Urinary bladder (tissue), 4 donors: Measurements from ENCODE around the gene CHMP1A. TPM values are rescaled to one million over a fixed set of nuclear protein-coding genes. Genes with fewer than 3 reads are reported as not detected.

Source experiments
- DNase-seq: peaks from one replicate; pipeline ENCODE4 v3.0.0-alpha.2; 2015; ENCODE audit errors: extremely low spot score
- H3K27ac ChIP-seq: one replicate; pipeline ENCODE4 v1.5.1; 2013; ENCODE audit warnings: low read depth, mild to moderate bottlenecking, moderate library complexity
- H3K36me3 ChIP-seq: one replicate; pipeline ENCODE4 v1.6.1; 2013; ENCODE audit warnings: mild to moderate bottlenecking, moderate library complexity; ENCODE audit not compliant: insufficient read depth
- H3K4me1 ChIP-seq: one replicate; pipeline ENCODE4 v1.6.1; 2013; ENCODE audit warnings: mild to moderate bottlenecking, moderate library complexity; ENCODE audit not compliant: insufficient read depth
- H3K4me3 ChIP-seq: one replicate; pipeline ENCODE4 v1.5.1; 2013; ENCODE audit warnings: low read depth, low read length
- WGBS: extraction: QIAGEN DNeasy Blood & Tissue Kit; methylation state at CpG from one replicate; pipeline ENCODE4 v1.1.7; 2013; 5-methylcytosine and 5-hydroxymethylcytosine counted together
- polyA plus RNA-seq: library from polyadenylated mRNA; stranded (reverse); fragments of 200-250 nt; gene quantifications from one replicate; pipeline ENCODE4 v1.2.3, GENCODE V29; 2013
- total RNA-seq: library from RNA; depleted of rRNA; stranded (reverse); fragments of >200 nt; gene quantifications from one replicate; pipeline ENCODE4 v1.2.3, GENCODE V29; 2014
- donor health status: healthy with polysubstance abuse.
- donor health status: healthy.

Gene CHMP1A
- total and polyA plus RNA-seq, 2 donors: 27.9 to 85.7 TPM

- 51% methylated on average over 16 of the region's 16 CpGs for WGBS
- Histone ChIP-seq H3K4me1 (no peaks in the 10 kb centered on the region), H3K36me3 (no peaks in the 10 kb centered on the region), H3K27ac (no peak overlapping the region), H3K4me3 (no peak overlapping the region)
- DNase-seq: no peak
Observed at GRCh38 chr16:89618109-89618998, 39.2 kb downstream of the CHMP1A start.

- no peak for DNase-seq
- Histone ChIP-seq H3K4me3 (no peak overlapping the region), H3K27ac (no peak overlapping the region), H3K4me1 (no peaks in the 10 kb centered on the region), H3K36me3 (no peaks in the 10 kb centered on the region)
- 56% methylated on average over 6 of the region's 6 CpGs for WGBS
Observed at GRCh38 chr16:89617036-89617435, 40.5 kb downstream of the CHMP1A start.

- no peaks in the 10 kb centered on the region for H3K4me1 ChIP-seq
- 80% methylated on average over 20 of the region's 20 CpGs for WGBS
Observed at GRCh38 chr16:89616623-89617022, 40.9 kb downstream of the CHMP1A start.

GRCh38 chr16:89615596-89616090 is 41.9 kb downstream of the CHMP1A start:
- DNase-seq: no peak
- WGBS: 35% methylated on average over 17 of the region's 17 CpGs
- no peaks in the 10 kb centered on the region for H3K4me1 ChIP-seq
- no peak overlapping the region for H3K27ac ChIP-seq
- H3K36me3 ChIP-seq: no peaks in the 10 kb centered on the region
- no peak overlapping the region for H3K4me3 ChIP-seq

More at GRCh38 chr16:89616623-89617022, 40.9 kb downstream of the CHMP1A start:
- no peak overlapping the region for H3K27ac ChIP-seq
- no peaks in the 10 kb centered on the region for H3K36me3 ChIP-seq
- H3K4me3 ChIP-seq: no peak overlapping the region
- DNase-seq: no peak

GRCh38 chr16:89615176-89615575 is 42.3 kb downstream of the CHMP1A start:
- WGBS: 84% methylated on average over 13 of the region's 13 CpGs

GRCh38 chr16:89613954-89614459 is 43.5 kb downstream of the CHMP1A start:
- 87% methylated on average over 22 of the region's 22 CpGs for WGBS
- Histone ChIP-seq H3K36me3 (no peaks in the 10 kb centered on the region), H3K27ac (no peak overlapping the region), H3K4me1 (no peaks in the 10 kb centered on the region), H3K4me3 (no peak overlapping the region)
- DNase-seq: no peak

More at GRCh38 chr16:89615176-89615575, 42.3 kb downstream of the CHMP1A start:
- no peak for DNase-seq
- Histone ChIP-seq H3K36me3 (no peaks in the 10 kb centered on the region), H3K4me3 (no peak overlapping the region), H3K4me1 (no peaks in the 10 kb centered on the region), H3K27ac (no peak overlapping the region)

GRCh38 chr16:89613231-89613953 is 44.1 kb downstream of the CHMP1A start, which contains the start of gene DPEP1:
DPEP1 (plus strand) TSS chr16:89613642; CDS start chr16:89630411, 16,769 bp downstream.
- H3K27ac ChIP-seq: no peak within 1 kb of the TSS
- H3K36me3 ChIP-seq: no peaks in the 10 kb centered on the region
- DNase-seq: no peak
- WGBS: 76% methylated on average over 19 of the region's 19 CpGs
- no peak within 1 kb of the TSS for H3K4me3 ChIP-seq
- H3K4me1 ChIP-seq: no peaks in the 10 kb centered on the region

GRCh38 chr16:89612415-89613166 is 44.9 kb downstream of the CHMP1A start:
- no peak overlapping the region for H3K27ac ChIP-seq
- no peaks in the 10 kb centered on the region for H3K4me1 ChIP-seq
- H3K36me3 ChIP-seq: no peaks in the 10 kb centered on the region
- no peak for DNase-seq
- 77% methylated on average over 20 of the region's 20 CpGs for WGBS
- no peak overlapping the region for H3K4me3 ChIP-seq

GRCh38 chr16:89610108-89610453 is 47.4 kb downstream of the CHMP1A start:
- no peak for DNase-seq
- H3K36me3 ChIP-seq: no peaks in the 10 kb centered on the region

GRCh38 chr16:89607937-89608740 is 49.4 kb downstream of the CHMP1A start:
- WGBS: 71% methylated on average over 32 of the region's 32 CpGs
- Histone ChIP-seq H3K4me3 (no peak overlapping the region), H3K4me1 (no peaks in the 10 kb centered on the region), H3K36me3 (no peaks in the 10 kb centered on the region), H3K27ac (no peak overlapping the region)
- DNase-seq: no peak

More at GRCh38 chr16:89610108-89610453, 47.4 kb downstream of the CHMP1A start:
- no peak overlapping the region for H3K27ac ChIP-seq
- no peak overlapping the region for H3K4me3 ChIP-seq
- no peaks in the 10 kb centered on the region for H3K4me1 ChIP-seq
- WGBS: 70% methylated on average over 1 of the region's 1 CpG

GRCh38 chr16:89607453-89607852 is 50.1 kb downstream of the CHMP1A start:
- DNase-seq: no peak
- WGBS: 65% methylated on average over 9 of the region's 9 CpGs
- H3K27ac ChIP-seq: no peak overlapping the region

GRCh38 chr16:89606006-89606405 is 51.5 kb downstream of the CHMP1A start:
- 84% methylated on average over 9 of the region's 9 CpGs for WGBS

More at GRCh38 chr16:89607453-89607852, 50.1 kb downstream of the CHMP1A start:
- no peaks in the 10 kb centered on the region for H3K36me3 ChIP-seq
- no peaks in the 10 kb centered on the region for H3K4me1 ChIP-seq
- no peak overlapping the region for H3K4me3 ChIP-seq

More at GRCh38 chr16:89606006-89606405, 51.5 kb downstream of the CHMP1A start:
- no peak for DNase-seq
- Histone ChIP-seq H3K27ac (no peak overlapping the region), H3K4me3 (no peak overlapping the region), H3K4me1 (no peaks in the 10 kb centered on the region), H3K36me3 (no peaks in the 10 kb centered on the region)
